Endothelial cell (in vitro differentiated cells): ENCODE measurements around the gene KRTAP3-3. TPM values are rescaled to one million over a fixed set of nuclear protein-coding genes. Genes with fewer than 3 reads are reported as not detected.
"Not testable (repeated sequence)": the region's sequence is repeated elsewhere in the genome, so short reads cannot be mapped to it uniquely, and the experiment has no call there.

ENCODE experiments used
- DNase-seq: peaks from one replicate; pipeline ENCODE4 v3.0.0; 2021; ENCODE audit warnings: low spot score
- H3K27ac Mint-ChIP-seq: one replicate; pipeline ENCODE4 v1.8.0; 2021; ENCODE audit warnings: mixed read lengths, inconsistent platforms; ENCODE audit not compliant: unreplicated experiment
- H3K27me3 Mint-ChIP-seq: one replicate; pipeline ENCODE4 v1.8.0; 2021; ENCODE audit warnings: mild to moderate bottlenecking, moderate library complexity, mixed read lengths, inconsistent platforms; ENCODE audit not compliant: unreplicated experiment
- H3K36me3 Mint-ChIP-seq: one replicate; pipeline ENCODE4 v1.8.0; 2021; ENCODE audit warnings: mild to moderate bottlenecking, low read depth, mixed read lengths, inconsistent platforms; ENCODE audit not compliant: unreplicated experiment
- H3K4me1 Mint-ChIP-seq: one replicate; pipeline ENCODE4 v1.8.0; 2021; ENCODE audit warnings: mild to moderate bottlenecking, mixed read lengths, inconsistent platforms; ENCODE audit not compliant: unreplicated experiment
- H3K4me3 Mint-ChIP-seq: one replicate; pipeline ENCODE4 v1.8.0; 2021; ENCODE audit warnings: mild to moderate bottlenecking, mixed read lengths, inconsistent platforms; ENCODE audit not compliant: unreplicated experiment
- H3K9me3 Mint-ChIP-seq: one replicate; pipeline ENCODE4 v1.8.0; 2021; ENCODE audit warnings: mixed read lengths, inconsistent platforms; ENCODE audit not compliant: unreplicated experiment
- long read RNA-seq: library from polyadenylated mRNA; unstranded; transcript quantifications from one replicate; pipeline ENCODE4 v2.0.0, GENCODE V29; 2020; ENCODE audit not compliant: unreplicated experiment
- total RNA-seq: library from RNA; stranded (reverse); fragmentation: NEBNext Ultra II Directional; extraction: Animal tissue kit (Norgen Biotek cat#: 25700); gene quantifications from one replicate; pipeline ENCODE4 v1.2.1, GENCODE V29; 2021; ENCODE audit not compliant: unreplicated experiment
- TF ChIP-seq, protein P1 (sequence below): fragments of 200-600 bp; sonication (generic); IDR thresholded peaks from one replicate; pipeline ENCODE4 v1.5.0; 2021; ENCODE audit warnings: antibody characterized with exemption; ENCODE audit not compliant: unreplicated experiment

The KRTAP3-3 gene
- not detected for total RNA-seq
- long read RNA-seq, result 0 reads

DNA sequence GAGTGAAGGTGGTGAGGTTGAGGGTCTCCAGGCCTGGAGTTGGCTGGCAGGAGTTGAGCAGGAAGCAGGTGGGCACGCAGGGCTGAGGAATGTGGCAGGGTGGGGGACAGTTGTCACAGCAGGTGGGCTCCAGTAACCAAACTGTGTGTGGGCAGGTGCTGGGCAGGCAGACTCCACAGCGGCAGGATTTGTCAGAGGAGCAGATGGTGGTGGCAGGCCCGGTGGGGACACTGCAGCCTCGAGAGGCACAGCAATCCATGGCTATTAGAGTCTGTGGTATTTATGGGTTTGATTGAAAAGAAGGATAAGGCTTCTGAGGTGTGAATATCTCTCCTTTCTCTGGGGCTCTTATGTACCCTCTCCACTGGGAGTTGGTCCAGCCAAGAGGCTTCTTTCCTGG, at the start of gene KRTAP3-3:
KRTAP3-3 (minus strand) TSS at position 326 of the 400 bp plus-strand sequence; CDS start at position 259, 67 bp downstream.
- H3K4me1 Mint-ChIP-seq, result no peaks in the 10 kb centered on the region
- TF ChIP-seq, protein P1, sequence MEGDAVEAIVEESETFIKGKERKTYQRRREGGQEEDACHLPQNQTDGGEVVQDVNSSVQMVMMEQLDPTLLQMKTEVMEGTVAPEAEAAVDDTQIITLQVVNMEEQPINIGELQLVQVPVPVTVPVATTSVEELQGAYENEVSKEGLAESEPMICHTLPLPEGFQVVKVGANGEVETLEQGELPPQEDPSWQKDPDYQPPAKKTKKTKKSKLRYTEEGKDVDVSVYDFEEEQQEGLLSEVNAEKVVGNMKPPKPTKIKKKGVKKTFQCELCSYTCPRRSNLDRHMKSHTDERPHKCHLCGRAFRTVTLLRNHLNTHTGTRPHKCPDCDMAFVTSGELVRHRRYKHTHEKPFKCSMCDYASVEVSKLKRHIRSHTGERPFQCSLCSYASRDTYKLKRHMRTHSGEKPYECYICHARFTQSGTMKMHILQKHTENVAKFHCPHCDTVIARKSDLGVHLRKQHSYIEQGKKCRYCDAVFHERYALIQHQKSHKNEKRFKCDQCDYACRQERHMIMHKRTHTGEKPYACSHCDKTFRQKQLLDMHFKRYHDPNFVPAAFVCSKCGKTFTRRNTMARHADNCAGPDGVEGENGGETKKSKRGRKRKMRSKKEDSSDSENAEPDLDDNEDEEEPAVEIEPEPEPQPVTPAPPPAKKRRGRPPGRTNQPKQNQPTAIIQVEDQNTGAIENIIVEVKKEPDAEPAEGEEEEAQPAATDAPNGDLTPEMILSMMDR, result no peak
- H3K36me3 Mint-ChIP-seq, result no peaks in the 10 kb centered on the region
- no peak within 1 kb of the TSS for H3K4me3 Mint-ChIP-seq
- no peaks in the 10 kb centered on the region for H3K9me3 Mint-ChIP-seq
- no peak within 1 kb of the TSS for H3K27ac Mint-ChIP-seq
- no peak for DNase-seq
- peaks cover 2% of the 10 kb centered on the region for H3K27me3 Mint-ChIP-seq

DNA sequence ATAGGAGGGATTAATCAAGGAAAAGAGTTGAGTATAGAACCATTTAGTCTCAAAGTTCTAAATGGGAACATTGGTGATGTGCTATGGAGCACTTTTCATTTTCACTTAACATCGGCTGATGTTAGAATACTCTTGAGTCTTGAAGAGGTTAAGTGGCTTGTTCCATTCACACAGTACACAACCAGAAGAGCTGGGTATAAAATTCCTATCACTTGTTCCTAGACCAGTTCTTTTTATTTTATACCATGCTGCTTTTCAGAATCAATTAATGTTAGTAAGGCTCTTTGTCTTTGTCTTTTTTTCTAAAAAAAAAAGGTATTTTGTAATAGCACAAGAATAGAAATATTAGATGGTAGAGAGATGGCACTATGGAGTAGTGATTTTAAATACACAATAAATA, 49.0 kb upstream of the KRTAP3-3 start:
- peaks cover 3% of the 10 kb centered on the region for H3K27me3 Mint-ChIP-seq
- no peaks in the 10 kb centered on the region for H3K36me3 Mint-ChIP-seq
- TF ChIP-seq, protein P1, result no peak
- no peaks in the 10 kb centered on the region for H3K4me1 Mint-ChIP-seq
- no peaks in the 10 kb centered on the region for H3K9me3 Mint-ChIP-seq
- no peak for DNase-seq
- no peak overlapping the region for H3K27ac Mint-ChIP-seq
- no peak overlapping the region for H3K4me3 Mint-ChIP-seq

DNA sequence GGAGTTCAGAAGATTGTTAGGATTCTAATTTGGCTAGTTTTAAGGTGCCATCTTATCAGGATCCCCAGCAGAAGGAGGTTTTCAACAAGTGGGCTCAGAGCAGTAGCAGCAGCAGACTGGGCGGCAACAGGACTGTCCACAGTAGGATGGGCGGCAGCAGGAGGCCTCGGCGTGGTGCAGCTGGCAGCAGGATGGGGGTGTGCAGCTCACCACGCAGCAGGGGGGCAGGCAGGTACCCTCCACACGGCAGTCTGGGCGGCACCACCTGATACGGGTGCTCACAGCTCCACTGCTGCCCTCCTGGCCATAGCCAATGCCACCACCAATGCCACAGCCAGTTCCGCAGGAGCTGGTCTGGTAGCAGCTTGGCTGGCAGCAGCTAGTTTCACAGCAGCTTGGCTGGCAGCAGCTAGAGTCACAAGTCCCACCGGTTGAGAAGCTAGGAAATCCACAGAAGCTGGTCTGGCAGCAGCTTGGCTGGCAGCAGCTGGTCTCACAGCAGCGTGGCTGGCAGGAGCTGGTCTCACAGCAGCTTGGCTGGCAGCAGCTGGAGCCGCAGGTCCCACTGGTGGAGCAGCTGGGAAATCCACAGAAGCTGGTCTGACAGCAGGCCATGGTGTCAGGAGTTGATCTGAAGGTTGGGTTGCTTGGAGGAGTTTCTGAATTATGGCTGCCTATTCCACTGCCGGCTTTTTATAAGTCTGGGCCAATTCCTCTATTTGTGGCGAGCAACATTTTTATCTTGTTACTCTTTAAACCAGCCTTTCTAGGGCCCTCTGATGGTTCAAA, 47.0 kb upstream of the KRTAP3-3 start, which contains the start of gene KRTAP1-1:
KRTAP1-1 (minus strand) TSS at position 668 of the 789 bp plus-strand sequence; CDS start at position 615, 53 bp downstream.
- H3K27ac Mint-ChIP-seq, result not testable (repeated sequence)

DNA sequence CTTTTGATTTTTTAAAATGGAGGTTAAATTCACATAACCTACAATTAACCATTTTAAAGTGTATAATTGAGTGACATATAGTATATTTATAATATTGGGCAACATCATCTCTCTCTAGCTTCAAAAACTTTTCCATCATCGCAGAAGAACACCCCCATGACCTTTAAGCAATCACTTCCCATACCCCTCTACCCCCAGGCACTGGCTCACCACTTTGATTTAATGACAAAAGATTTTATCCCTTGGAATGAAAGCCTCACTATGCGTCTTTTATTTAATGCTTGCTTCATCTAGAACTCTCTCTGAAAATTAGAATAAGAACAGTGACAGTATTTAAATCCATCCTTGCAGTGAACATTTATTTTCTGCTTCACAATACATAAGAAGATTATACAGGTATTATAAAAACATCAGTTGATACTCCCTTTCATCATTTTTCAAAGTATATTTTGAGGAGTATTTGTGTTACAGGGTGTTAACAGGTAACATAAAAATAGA, 43.9 kb upstream of the KRTAP3-3 start:
- Mint-ChIP-seq H3K27me3 (peaks cover 3% of the 10 kb centered on the region), H3K27ac (no peak overlapping the region), H3K4me3 (no peak overlapping the region), H3K9me3 (no peaks in the 10 kb centered on the region), H3K36me3 (no peaks in the 10 kb centered on the region), H3K4me1 (no peaks in the 10 kb centered on the region)
- TF ChIP-seq, protein P1, result no peak
- no peak for DNase-seq

More for the DNA sequence above, 47.0 kb upstream of the KRTAP3-3 start, which contains the start of gene KRTAP1-1:
- not testable (repeated sequence) for H3K9me3 Mint-ChIP-seq, H3K36me3 Mint-ChIP-seq, DNase-seq, H3K4me3 Mint-ChIP-seq, H3K4me1 Mint-ChIP-seq, H3K27me3 Mint-ChIP-seq

DNA sequence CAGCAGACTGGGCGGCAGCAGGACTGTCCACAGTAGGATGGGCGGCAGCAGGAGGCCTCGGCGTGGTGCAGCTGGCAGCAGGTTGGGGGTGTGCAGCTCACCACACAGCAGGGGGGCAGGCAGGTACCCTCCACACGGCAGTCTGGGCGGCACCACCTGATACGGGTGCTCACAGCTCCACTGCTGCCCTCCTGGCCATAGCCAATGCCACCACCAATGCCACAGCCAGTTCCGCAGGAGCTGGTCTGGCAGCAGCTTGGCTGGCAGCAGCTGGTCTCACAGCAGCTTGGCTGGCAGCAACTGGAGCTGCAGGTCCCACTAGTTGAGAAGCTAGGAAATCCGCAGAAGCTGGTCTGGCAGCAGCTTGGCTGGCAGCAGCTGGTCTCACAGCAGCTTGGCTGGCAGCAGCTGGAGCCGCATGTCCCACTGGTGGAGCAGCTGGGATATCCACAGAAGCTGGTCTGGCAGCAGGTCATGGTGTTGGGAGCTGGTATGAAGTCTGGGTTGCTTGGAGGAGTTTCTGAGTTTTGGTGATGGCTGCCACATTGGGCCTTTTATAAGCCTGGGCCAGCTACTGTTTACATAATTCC, 40.5 kb upstream of the KRTAP3-3 start, which contains the start of gene KRTAP1-3:
KRTAP1-3 (minus strand) TSS at position 529 of the 590 bp plus-strand sequence; CDS start at position 476, 53 bp downstream.
- H3K27me3 Mint-ChIP-seq, H3K9me3 Mint-ChIP-seq, H3K27ac Mint-ChIP-seq, DNase-seq, H3K36me3 Mint-ChIP-seq, H3K4me1 Mint-ChIP-seq, H3K4me3 Mint-ChIP-seq: not testable (repeated sequence)
